Measurements from ENCODE around the gene IL10. TPM values are rescaled to one million over a fixed set of nuclear protein-coding genes. Genes with fewer than 3 reads are reported as not detected.

The IL10 gene
- 0.56 TPM in 1 of 2 replicates, not detected in the other for total RNA-seq

GRCh38 chr1:206772243-206772937 is at the start of gene IL10:
TSS of gene IL10 (minus strand) at chr1:206772494. CDS start at chr1:206772435, 59 bp downstream.

GRCh38 chr1:206770531-206771337 is 1.6 kb downstream of the IL10 start, which contains the start of gene IL19:
TSS of gene IL19 (plus strand) at chr1:206770773. CDS start at chr1:206836663, 65,890 bp downstream.

Other genes with a start within 250 kb of the IL10 start
- 43.3 and 58.4 TPM in 2 replicates for gene EIF2D, start 160.0 kb downstream of the IL10 start, total RNA-seq
- 13.5 and 19.4 TPM in 2 replicates for gene DYRK3, start 137.0 kb downstream of the IL10 start, total RNA-seq
- gene MAPKAPK2, start 87.6 kb downstream of the IL10 start, total RNA-seq, result 50.9 and 61.8 TPM in 2 replicates
- not detected in 2 replicates for gene IL19, start 1.7 kb downstream of the IL10 start, total RNA-seq
- gene IL20, start 93.1 kb upstream of the IL10 start, total RNA-seq, result not detected in 2 replicates
- 0.13 and 0.80 TPM in 2 replicates for gene IL24, start 124.9 kb upstream of the IL10 start, total RNA-seq
- 0.39 and 0.64 TPM in 2 replicates for gene FCMR, start 149.4 kb upstream of the IL10 start, total RNA-seq
- not detected in 2 replicates for gene PIGR, start 174.0 kb upstream of the IL10 start, total RNA-seq
- gene FCAMR, start 198.0 kb upstream of the IL10 start, total RNA-seq, result not detected in 2 replicates